NCI-H1092 treated with DMSO at 0.1 percent for 48 hours (cell line): ENCODE measurements around the gene SBSN.
A peak's percentile ranks its signal among the peaks of the same experiment; 100 is the strongest.

Experiments used
- DNase-seq: peaks from one replicate; lab custom pipeline; 2025; lab: John Stamatoyannopoulos, UW

The SBSN gene

GRCh38 chr19:35528218-35529038 is at the start of gene SBSN:
TSS of gene SBSN (minus strand) at chr19:35528311. CDS start at chr19:35528281, 30 bp downstream.
- no peak for DNase-seq

- no peak for DNase-seq
These were observed 43.4 kb upstream of the SBSN start for GRCh38 chr19:35571406-35571965.

- DNase-seq, result peak; percentile 17
These were observed 41.2 kb upstream of the SBSN start for GRCh38 chr19:35569281-35569781.

GRCh38 chr19:35566738-35567137 is 38.6 kb upstream of the SBSN start:
- no peak for DNase-seq

- DNase-seq, result no peak
These were observed 37.1 kb upstream of the SBSN start for GRCh38 chr19:35565016-35565856.

GRCh38 chr19:35563207-35563829 is 35.2 kb upstream of the SBSN start, which contains the start of gene ATP4A:
TSS of gene ATP4A (minus strand) at chr19:35563658. CDS start at chr19:35563629, 29 bp downstream.
- no peak for DNase-seq

GRCh38 chr19:35562776-35563175 is 34.7 kb upstream of the SBSN start:
- no peak for DNase-seq

GRCh38 chr19:35562336-35562735 is 34.2 kb upstream of the SBSN start:
- no peak for DNase-seq

GRCh38 chr19:35561436-35561835 is 33.3 kb upstream of the SBSN start:
- no peak for DNase-seq

GRCh38 chr19:35560677-35561076 is 32.6 kb upstream of the SBSN start:
- DNase-seq, result no peak

- no peak for DNase-seq
These were observed 32.2 kb upstream of the SBSN start for GRCh38 chr19:35560271-35560670.

- no peak for DNase-seq
These were observed 31.7 kb upstream of the SBSN start for GRCh38 chr19:35559781-35560180.

GRCh38 chr19:35559281-35559659 is 31.2 kb upstream of the SBSN start:
- DNase-seq, result no peak

- no peak for DNase-seq
These were observed 30.5 kb upstream of the SBSN start for GRCh38 chr19:35558400-35559280.

GRCh38 chr19:35557539-35558399 is 29.7 kb upstream of the SBSN start:
- DNase-seq, result peak; percentile 47

- no peak for DNase-seq
These were observed 28.9 kb upstream of the SBSN start for GRCh38 chr19:35556846-35557538.

GRCh38 chr19:35556025-35556590 is 28.0 kb upstream of the SBSN start:
- no peak for DNase-seq

- DNase-seq, result peak; percentile 10
These were observed 27.3 kb upstream of the SBSN start for GRCh38 chr19:35555301-35556005.
